ENCODE measurements around the gene THEMIS.
"Not testable (repeated sequence)": the region's sequence is repeated elsewhere in the genome, so short reads cannot be mapped to it uniquely, and the experiment has no call there.

THEMIS gene, protein sequence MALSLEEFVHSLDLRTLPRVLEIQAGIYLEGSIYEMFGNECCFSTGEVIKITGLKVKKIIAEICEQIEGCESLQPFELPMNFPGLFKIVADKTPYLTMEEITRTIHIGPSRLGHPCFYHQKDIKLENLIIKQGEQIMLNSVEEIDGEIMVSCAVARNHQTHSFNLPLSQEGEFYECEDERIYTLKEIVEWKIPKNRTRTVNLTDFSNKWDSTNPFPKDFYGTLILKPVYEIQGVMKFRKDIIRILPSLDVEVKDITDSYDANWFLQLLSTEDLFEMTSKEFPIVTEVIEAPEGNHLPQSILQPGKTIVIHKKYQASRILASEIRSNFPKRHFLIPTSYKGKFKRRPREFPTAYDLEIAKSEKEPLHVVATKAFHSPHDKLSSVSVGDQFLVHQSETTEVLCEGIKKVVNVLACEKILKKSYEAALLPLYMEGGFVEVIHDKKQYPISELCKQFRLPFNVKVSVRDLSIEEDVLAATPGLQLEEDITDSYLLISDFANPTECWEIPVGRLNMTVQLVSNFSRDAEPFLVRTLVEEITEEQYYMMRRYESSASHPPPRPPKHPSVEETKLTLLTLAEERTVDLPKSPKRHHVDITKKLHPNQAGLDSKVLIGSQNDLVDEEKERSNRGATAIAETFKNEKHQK
- long read RNA-seq, donor 1, result 0 reads
- long read RNA-seq, donor 2, result 0 reads
- long read RNA-seq, donor 3, result 0 reads
- long read RNA-seq, donor 4, result 0 reads
- long read RNA-seq, donor 5, result 0 reads
- long read RNA-seq, donor 6, result 0 reads
- long read RNA-seq, donor 7, result 0 reads
- long read RNA-seq, donor 8, result 0 reads

GRCh38 chr6:127900935-127901334, at the start of gene THEMIS:
THEMIS (minus strand) TSS chr6:127901058; CDS start chr6:127900932, 126 bp downstream.
- DNase-seq, result no peak

DNA sequence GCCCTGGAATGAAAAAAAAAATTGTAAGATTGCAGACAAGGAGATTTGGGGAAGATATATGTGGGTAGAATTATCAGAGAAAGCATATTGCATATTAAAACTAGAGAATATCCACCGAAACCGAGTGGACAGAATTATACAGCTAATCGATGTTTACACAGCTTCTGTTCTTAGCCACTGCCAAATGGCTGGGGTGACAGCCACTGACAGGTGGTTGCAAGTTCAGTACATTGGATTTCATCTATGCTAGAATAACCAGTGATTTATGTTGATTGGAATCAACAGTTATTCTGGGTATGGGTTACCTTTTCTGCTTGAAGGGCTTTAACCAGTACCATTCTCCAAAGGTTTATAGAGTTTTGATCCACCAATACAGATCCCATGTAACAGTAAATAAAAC, 48.4 kb upstream of the THEMIS start:
- DNase-seq, result no peak

- DNase-seq, result no peak
Observed at GRCh38 chr6:127946388-127946787, 45.5 kb upstream of the THEMIS start.

DNA sequence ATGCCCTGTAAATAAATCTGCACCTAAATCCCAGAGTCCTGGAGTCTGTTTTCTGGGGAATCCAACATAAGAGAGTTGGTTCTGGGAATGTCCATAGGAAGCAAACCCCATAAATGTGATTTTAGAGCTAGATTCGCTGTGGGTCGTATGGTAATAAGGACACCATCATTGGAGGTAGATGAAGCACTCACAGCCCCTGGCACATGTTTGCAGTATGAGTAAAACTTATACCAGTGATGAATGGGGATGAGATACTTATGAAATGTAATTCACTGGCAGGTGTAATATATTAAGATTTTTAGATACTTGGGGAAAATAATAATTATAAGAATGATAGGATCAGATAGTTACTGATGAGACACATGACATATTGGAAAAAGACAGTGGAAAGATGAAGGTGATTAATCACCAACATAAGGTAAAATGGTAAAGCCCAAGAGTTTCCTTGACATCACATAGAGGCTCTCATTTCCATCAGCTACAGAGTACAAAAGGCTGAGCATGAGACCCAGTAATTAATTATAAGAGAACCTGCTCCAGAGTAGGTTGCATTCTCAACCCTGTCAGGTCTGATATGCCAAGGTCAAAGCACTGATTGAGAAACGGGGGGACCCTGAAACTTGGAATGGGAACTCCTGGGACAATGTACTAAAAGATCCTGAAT, 44.7 kb upstream of the THEMIS start:
- no peak for DNase-seq

GRCh38 chr6:127941228-127941627, 40.4 kb upstream of the THEMIS start:
- DNase-seq, result no peak

- DNase-seq, result no peak
Observed at GRCh38 chr6:127939442-127940066, 38.7 kb upstream of the THEMIS start.

GRCh38 chr6:127938701-127939100, 37.8 kb upstream of the THEMIS start:
- DNase-seq, result no peak

DNA sequence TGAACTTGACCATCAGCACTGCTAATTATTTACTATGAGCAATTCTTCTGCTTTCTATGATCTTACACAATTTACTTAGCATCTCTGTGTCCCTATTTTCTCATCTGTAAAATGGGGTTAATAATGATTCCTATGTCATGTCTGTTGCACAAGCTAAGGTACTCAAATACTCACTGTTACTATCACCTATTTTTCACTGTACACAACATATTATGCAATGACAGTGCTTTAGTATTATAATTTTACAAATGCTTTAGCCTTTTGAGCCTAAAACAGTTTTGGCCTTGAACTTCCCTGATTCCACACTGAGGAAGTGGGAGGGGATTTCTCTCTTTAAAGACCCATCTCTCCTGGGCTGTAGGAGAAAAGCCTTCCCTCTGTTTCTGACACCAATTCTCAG, 36.9 kb upstream of the THEMIS start:
- no peak for DNase-seq

DNA sequence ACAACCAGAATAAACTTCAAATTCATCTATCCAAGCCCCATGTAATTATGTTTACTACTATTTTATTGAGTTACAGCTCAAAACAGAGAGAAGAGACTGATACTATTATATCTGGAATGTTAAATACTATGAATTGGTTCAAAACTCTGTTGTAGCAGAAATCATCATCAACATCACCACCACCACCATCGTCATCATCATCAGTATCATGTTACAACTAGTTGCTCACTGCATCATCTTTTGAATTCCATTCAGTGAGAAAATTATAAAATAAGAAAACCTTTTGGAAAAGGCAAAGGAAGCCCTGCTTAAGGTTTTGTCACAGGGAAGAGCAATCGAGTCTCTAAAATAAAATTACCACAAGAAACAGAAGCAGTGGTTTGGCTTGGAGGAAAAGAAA, 36.2 kb upstream of the THEMIS start:
- no peak for DNase-seq

GRCh38 chr6:127934956-127935355, 34.1 kb upstream of the THEMIS start:
- no peak for DNase-seq

DNA sequence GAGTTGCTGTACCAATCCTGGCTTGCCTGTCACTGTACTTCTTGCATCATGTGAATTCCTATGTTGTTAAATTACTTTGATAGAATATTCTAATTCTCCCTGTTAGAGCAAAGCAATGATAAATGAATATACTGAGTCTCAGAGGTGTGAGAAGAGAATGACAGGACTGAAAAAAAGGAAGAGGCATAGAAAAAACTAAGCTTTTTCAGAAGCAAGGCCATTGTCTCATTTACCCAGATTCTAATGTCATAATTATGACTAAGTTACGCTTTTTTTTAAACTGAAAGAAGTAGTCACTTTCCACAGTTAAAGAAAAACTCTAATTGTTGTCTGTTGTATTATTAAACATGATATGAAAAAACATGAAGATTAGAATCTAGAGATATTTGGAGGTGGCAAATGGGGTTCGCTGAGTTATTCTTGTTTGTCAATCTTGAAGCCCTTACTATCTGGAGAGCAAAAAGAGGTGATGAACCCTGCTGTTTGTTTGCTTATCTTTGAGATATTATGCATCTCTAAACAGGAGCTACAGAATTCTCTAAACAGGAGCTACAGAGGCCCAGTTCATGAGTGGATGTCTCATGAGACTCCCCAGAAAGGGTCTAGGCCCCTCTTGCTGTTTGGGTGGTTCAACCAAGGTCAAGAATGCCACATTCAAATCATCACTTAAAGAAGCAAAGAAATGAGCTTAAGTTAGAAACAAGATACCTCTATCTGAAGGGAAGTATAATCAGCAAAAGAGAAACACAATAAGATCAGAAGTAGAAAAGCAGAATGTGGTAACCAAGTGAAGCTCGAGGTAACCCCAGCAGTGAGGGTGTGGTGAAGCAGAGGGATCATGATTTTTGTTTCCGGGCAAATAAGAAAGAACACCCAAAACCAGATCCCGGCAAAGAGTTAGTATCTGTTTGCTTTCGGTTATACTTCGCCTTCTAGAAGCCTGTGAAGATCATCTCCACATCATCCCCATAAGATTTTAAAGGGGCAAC, 33.3 kb upstream of the THEMIS start:
- no peak for DNase-seq

DNA sequence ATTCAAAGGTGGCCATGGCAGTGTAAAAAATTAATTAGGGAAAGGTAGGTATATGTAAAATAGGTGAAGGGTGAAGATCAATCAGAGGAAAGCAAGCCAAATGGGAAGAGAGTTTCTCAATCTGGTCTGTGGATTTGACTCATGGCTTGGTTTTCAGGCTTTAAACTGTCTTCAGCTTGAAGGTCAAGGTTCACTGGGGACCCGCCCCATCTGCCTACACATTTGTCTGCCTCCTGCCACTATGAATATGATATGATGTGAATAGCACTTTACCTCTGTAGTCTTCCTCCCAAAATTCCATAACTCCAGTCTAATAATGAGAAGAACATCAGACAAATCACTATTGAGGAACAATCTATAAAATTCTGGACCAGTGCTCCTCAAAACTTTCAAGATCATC, 32.3 kb upstream of the THEMIS start:
- DNase-seq, result no peak

DNA sequence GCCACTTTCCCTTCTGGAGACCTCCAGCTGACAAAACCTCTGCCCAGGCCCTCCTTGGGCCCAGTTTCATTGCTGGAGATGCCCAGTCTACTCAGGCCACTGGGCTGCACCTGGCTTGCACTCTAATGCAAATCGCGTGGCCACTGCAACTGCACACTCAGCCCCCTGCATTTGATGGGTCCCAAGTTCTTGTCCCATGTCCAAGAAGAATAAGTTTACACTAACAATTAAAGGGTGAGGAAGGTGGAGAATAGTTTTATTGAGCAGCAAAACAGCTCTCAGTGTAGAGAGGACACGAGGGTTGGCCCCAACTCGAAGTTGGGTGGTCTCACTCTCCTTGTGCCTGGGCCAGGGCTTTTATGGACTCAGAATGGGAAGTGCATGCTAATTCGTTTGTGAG, 31.9 kb upstream of the THEMIS start:
- DNase-seq, result no peak

DNA sequence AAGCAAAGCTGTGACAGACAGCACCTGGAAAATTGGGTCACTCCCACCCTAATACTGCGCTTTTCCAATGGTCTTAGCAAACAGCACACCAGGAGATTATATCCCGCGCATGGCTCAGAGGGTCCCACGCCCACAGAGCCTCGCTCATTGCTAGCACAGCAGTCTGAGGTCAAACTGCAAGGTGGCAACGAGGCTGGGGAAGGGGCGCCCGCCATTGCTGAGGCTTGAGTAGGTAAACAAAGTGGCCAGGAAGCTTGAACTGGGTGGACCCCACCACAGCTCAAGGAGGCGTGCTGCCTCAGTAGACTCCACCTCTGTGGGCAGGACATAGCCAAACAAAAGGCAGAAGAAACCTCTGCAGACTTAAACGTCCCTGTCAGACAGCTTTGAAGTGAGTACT, 25.6 kb upstream of the THEMIS start:
- not testable (repeated sequence) for DNase-seq

DNA sequence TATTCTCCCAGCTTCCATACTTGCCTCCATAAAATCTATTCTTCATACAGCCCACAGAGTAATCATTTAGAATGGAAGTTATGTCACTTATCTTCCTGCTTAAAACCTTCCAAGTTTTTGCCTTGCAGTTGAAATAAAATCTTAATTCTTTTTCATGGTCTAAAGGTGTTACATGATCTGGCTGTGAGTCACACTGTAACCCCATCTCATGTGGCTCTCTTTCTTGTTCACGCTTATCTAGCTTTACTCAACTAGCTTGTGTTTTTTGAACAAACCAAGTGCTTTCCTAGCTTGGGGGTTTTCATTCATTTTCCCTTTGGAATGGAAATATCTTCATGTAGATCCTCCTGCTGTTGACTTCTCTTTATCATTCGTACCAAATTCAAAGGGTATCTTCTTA, 23.6 kb upstream of the THEMIS start:
- DNase-seq, result no peak

GRCh38 chr6:127924031-127924430, 23.2 kb upstream of the THEMIS start:
- DNase-seq, result no peak

GRCh38 chr6:127923135-127923534, 22.3 kb upstream of the THEMIS start:
- no peak for DNase-seq

DNA sequence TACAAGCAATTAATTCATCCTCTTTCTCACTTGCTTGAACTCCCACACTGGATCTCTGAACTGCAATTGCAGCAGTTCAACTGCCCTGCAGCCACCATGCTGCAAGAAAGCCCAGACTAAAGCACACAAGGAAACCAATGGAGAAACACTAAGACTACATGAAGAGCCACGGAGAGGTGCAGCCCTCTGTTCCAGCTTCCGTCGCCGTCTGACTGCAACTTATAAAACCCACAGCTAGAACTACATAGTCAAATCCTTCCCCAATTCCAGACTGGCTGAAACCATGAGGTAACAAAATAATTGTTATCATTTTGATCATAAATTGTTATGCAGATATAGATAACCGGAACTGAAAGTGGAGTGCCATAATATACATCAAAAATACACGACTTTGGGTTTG, 21.1 kb upstream of the THEMIS start:
- DNase-seq, result no peak

DNA sequence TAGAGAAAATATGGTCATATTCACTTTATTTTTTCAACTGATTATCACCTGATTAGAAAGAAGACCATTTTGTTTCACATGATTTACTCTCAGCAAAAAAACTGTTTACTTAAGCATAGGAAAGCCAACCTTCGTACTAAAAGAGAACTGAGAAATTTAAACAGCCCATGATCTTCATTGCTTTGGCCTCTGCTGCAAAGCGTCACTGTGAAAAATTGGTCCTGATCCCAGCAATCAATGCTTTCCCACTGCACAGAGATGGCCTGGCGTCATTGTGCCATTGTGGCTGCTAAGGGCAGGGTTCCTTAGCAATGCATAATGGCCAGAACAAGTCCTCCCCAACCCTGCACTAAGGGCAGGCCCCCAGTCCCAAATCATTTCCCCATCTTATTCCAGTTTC, 19.9 kb upstream of the THEMIS start:
- DNase-seq, result no peak

GRCh38 chr6:127918506-127919427, 17.9 kb upstream of the THEMIS start:
- no peak for DNase-seq

Measured in right kidney (tissue), 9 donors.